Transverse colon (tissue), 4 donors: ENCODE data around the gene DYNC2H1.

ENCODE experiments used
- CTCF ChIP-seq, 5 experiments: fragments of 200-600 bp in 3 of 5; fragments of 450-650 bp in 2 of 5; sonication (generic) in 3 of 5; IDR thresholded peaks; 1 replicate in 2 of 5; 2 replicates in 3 of 5; pipeline ENCODE4 v1.5.1; 2016 to 2017; ENCODE audit warnings: antibody characterized with exemption in 5 of 5, inconsistent platforms in 3 of 5, mild to moderate bottlenecking in 2 of 5, moderate library complexity in 1 of 5
- POLR2AphosphoS5 ChIP-seq, 3 donors: sonication (generic); formaldehyde crosslinking; IDR thresholded peaks; one replicate each; pipeline ENCODE4 v1.6.1; 2016; ENCODE audit warnings: antibody characterized with exemption in 3 of 3

- TF ChIP-seq POLR2AphosphoS5 (IDR thresholded peaks at IDR 0.05) (no peak), CTCF (IDR thresholded peaks at IDR 0.05) (no peak)
These were observed 339.7 kb downstream of the DYNC2H1 start for GRCh38 chr11:103448966-103449365.
